ENCODE results near the gene SUV39H2. TPM values are rescaled to one million over a fixed set of nuclear protein-coding genes. Genes with fewer than 3 reads are reported as not detected.

Gene SUV39H2
- total RNA-seq, 4 donors from 2014 or later: 2.4 to 9.6 (median 4.3) TPM

DNA sequence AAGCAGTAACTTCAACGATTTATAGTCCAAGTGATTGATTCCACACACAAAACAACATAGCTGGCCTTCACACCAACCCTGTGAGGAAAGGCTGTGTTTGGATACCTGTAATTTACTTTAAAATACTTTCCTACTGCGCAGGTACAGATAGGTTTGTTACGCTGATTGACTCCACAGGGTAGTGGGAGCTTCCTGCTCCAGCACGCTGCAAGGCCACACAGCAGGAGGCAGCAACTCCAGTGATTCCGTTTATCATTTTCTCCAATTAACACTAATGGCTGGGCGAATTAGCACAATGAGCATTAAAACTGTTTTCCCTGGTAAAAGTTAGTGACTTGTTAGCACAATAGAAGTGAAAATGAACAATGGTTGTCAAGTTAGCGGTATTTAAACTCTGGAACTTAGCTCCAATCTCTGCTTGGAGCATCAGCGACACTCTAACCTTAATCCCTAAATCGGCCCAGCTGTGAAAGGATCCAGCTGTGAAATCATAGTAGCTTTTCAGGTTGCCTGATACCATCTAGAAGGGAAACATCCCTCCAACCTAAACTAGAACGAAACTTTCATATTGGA is 74.3 kb downstream of the SUV39H2 start:
- Histone ChIP-seq H3K27me3 (no peaks in the 10 kb centered on the region), H3K4me3 (peak overlapping the region; percentile 72 to 90 (median 75)), H3K9me3 (no peaks in the 10 kb centered on the region), H3K4me1 (peaks cover 15 to 37% (median 27%) of the 10 kb centered on the region in 4 donors), H3K27ac (replicated peaks in 1 of 4) (peak overlapping the region; percentile 86 to 94 (median 90)), H3K36me3 (peaks cover 3 to 14% (median 4%) of the 10 kb centered on the region in 4 donors)
- WGBS: 20% methylated on average over 10 of the region's 10 CpGs
- no peak for DNase-seq (ENCODE audit: extremely low spot score)
- intact Hi-C loops (cut with DNase I): loop anchor here (5.0 kb wide), 2 partner anchors 71 to 144 kb away; partner anchors contain the start of gene RPP38
- TF ChIP-seq EP300 (IDR thresholded peaks at IDR 0.05): no peak

DNA sequence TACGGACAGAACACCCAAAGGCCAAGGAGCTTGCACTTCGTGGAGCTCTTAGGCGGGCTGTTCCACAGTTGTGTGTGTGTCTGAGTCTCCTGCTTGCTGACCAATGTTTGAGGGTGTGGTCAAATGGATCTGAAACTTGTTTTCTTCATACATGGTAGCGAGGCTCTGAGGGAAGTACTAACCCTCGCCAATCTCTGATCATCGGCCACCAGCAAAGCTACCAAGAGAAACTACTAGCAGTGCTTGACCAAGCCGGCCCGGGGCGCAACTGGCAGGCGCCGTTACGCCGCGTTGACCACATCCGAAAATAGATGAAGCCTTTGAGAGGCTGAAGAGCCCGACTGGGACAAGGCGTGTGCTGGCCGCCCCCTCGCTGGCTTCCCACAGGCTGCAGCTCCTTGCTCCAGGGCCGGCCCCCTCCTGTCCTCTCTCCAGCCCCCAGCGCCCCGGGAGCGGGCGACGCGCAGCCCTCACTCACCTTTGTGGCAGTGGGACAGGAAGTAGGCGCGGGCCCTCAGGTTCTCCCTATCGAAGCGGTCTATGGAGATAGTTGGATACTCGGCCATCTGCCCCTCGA is 74.8 kb downstream of the SUV39H2 start:
- peaks cover 15 to 38% (median 27%) of the 10 kb centered on the region in 4 donors for H3K4me1 ChIP-seq
- no peak for TF ChIP-seq POLR2A (IDR thresholded peaks at IDR 0.05; ENCODE audit: low read depth)
- TF ChIP-seq, protein P1, sequence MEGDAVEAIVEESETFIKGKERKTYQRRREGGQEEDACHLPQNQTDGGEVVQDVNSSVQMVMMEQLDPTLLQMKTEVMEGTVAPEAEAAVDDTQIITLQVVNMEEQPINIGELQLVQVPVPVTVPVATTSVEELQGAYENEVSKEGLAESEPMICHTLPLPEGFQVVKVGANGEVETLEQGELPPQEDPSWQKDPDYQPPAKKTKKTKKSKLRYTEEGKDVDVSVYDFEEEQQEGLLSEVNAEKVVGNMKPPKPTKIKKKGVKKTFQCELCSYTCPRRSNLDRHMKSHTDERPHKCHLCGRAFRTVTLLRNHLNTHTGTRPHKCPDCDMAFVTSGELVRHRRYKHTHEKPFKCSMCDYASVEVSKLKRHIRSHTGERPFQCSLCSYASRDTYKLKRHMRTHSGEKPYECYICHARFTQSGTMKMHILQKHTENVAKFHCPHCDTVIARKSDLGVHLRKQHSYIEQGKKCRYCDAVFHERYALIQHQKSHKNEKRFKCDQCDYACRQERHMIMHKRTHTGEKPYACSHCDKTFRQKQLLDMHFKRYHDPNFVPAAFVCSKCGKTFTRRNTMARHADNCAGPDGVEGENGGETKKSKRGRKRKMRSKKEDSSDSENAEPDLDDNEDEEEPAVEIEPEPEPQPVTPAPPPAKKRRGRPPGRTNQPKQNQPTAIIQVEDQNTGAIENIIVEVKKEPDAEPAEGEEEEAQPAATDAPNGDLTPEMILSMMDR (IDR thresholded peaks at IDR 0.05): peak in 2 of 3 experiments; percentile 5 to 35
- no peak for TF ChIP-seq POLR2AphosphoS5 (IDR thresholded peaks at IDR 0.05)

More for the DNA sequence above, 74.8 kb downstream of the SUV39H2 start:
- Histone ChIP-seq H3K27me3 (no peaks in the 10 kb centered on the region), H3K27ac (replicated peaks in 1 of 4) (peak overlapping the region; percentile 86 to 94 (median 90)), H3K4me3 (peak overlapping the region; percentile 72 to 90 (median 75)), H3K36me3 (peaks cover 0 to 8% (median 2%) of the 10 kb centered on the region in 4 donors), H3K9me3 (no peaks in the 10 kb centered on the region)
- intact Hi-C loops (cut with DNase I): loop anchor here (5.0 kb wide), 2 partner anchors 71 to 144 kb away; partner anchors contain the start of gene RPP38
- DNase-seq (ENCODE audit: extremely low spot score): peak; percentile 92
- 3% methylated on average over 17 of the region's 32 CpGs for WGBS

Other genes starting within 250 kb of the SUV39H2 start
- gene FAM107B, start 104.0 kb upstream of the SUV39H2 start, total RNA-seq: 10 to 100 TPM in 2 of 4 donors, 1 to 10 TPM in 2; 7.5 to 14.1 (median 9.4) TPM
- 1 to 10 TPM in 1 of 4 donors, under 1 TPM in 3; 0.45 to 3.7 (median 0.67) TPM for gene CDNF, start 40.8 kb upstream of the SUV39H2 start, total RNA-seq
- 1 to 10 TPM; 6.8 to 9.8 (median 7.8) TPM for gene HSPA14, start 40.6 kb upstream of the SUV39H2 start, total RNA-seq
- 10 to 100 TPM in 1 of 4 donors, 1 to 10 TPM in 3; 5.4 to 11.1 (median 8.0) TPM for gene MSANTD7, start 40.6 kb upstream of the SUV39H2 start, total RNA-seq
- 10 to 100 TPM in 2 of 4 donors, 1 to 10 TPM in 2; 6.6 to 12.8 (median 10.6) TPM for gene DCLRE1C, start 75.2 kb downstream of the SUV39H2 start, total RNA-seq
- not detected for gene MEIG1, start 80.5 kb downstream of the SUV39H2 start, total RNA-seq
- 10 to 100 TPM in 1 of 4 donors, 1 to 10 TPM in 3; 2.6 to 15.2 (median 3.7) TPM for gene OLAH, start 165.1 kb downstream of the SUV39H2 start, total RNA-seq
- gene ACBD7, start 209.9 kb downstream of the SUV39H2 start, total RNA-seq: 1 to 10 TPM in 1 of 4 donors, under 1 TPM in 1, not detected in 2; 0.63 to 2.2 TPM
- gene RPP38, start 218.5 kb downstream of the SUV39H2 start, total RNA-seq: 10 to 100 TPM in 2 of 4 donors, 1 to 10 TPM in 2; 9.1 to 16.2 (median 10.9) TPM

Measured in esophagus muscularis mucosa (tissue), 4 donors.